Left lung (tissue), 10 donors: ENCODE data around the gene ADGRL3. TPM values are rescaled to one million over a fixed set of nuclear protein-coding genes. Genes with fewer than 3 reads are reported as not detected.
A peak's percentile ranks its signal among the peaks of the same experiment; 100 is the strongest.

Experiments
- ATAC-seq: fragments of 200-7000 bp; cut with Tn5 transposase; one replicate; pipeline ENCODE4 v1.9.1; 2020; ENCODE audit warnings: moderate library complexity
- DNase-seq, 4 donors: peaks; one replicate each; pipeline ENCODE4 v3.0.0-alpha.2; 2013 to 2020
- H3K27ac ChIP-seq, 2 donors: fragments of 200-600 bp; sonication (generic) in 1 of 2; one replicate each; pipeline versions ENCODE4 v1.5.0 to v1.8.0; 2020 to 2021
- H3K27me3 ChIP-seq, 2 donors: fragments of 200-600 bp; sonication (generic) in 1 of 2; one replicate each; pipeline versions ENCODE4 v1.5.0 to v1.8.0; 2020 to 2021
- H3K36me3 ChIP-seq, 2 donors: fragments of 200-600 bp; sonication (generic) in 1 of 2; one replicate each; pipeline versions ENCODE4 v1.5.0 to v1.8.0; 2020 to 2021
- H3K4me1 ChIP-seq, 2 donors: fragments of 200-600 bp; one replicate each; pipeline ENCODE4 v1.8.0; 2021
- H3K4me3 ChIP-seq, 2 donors: fragments of 200-600 bp; sonication (generic) in 1 of 2; one replicate each; pipeline versions ENCODE4 v1.5.0 to v1.8.0; 2020 to 2021; ENCODE audit warnings: mild to moderate bottlenecking in 1 of 2
- H3K9me3 ChIP-seq, 2 donors: fragments of 200-600 bp; sonication (generic) in 1 of 2; one replicate each; pipeline versions ENCODE4 v1.5.0 to v1.8.0; 2020 to 2021
- CTCF ChIP-seq, 2 donors: fragments of 200-600 bp; sonication (generic) in 1 of 2; IDR thresholded peaks; one replicate each; pipeline versions ENCODE4 v1.5.0 to v1.8.0; 2021; ENCODE audit warnings: antibody characterized with exemption in 2 of 2
- intact Hi-C, 2 donors: fragments of 100-400 bp; cut with DNase I; formaldehyde crosslinking; loops; one replicate each; pipeline versions ENCODE4 v1.11.2 to v1.14.2; 2022
- polyA plus RNA-seq, 6 donors: library from polyadenylated mRNA; unstranded; fragments of 120-200 nt; gene quantifications; one replicate each; pipeline ENCODE4 v1.2.1, GENCODE V29; 2013; ENCODE audit not compliant: insufficient read length in 6 of 6
- total RNA-seq, 2 donors: library from RNA; stranded (reverse); fragmentation: NEBNext Ultra II Directional; extraction: Animal tissue kit (Norgen Biotek cat#: 25700); gene quantifications; one replicate each; pipeline ENCODE4 v1.2.1, GENCODE V29; 2021
- donor health status: DM: no; HTN: yes; CAD: no.
- donor health status: DM: no; HTN: no; CAD: no.

Gene ADGRL3
- total and polyA plus RNA-seq, 8 donors, result 2.7 to 23.4 (median 19.6) TPM

GRCh38 chr4:62077406-62077805 is 877.3 kb downstream of the ADGRL3 start:
- no peaks in the 10 kb centered on the region for H3K4me1 ChIP-seq
- no peak overlapping the region for H3K4me3 ChIP-seq
- H3K9me3 ChIP-seq, result no peaks in the 10 kb centered on the region
- no peaks in the 10 kb centered on the region for H3K27me3 ChIP-seq
- no peak for ATAC-seq
- no peak for TF ChIP-seq CTCF (IDR thresholded peaks at IDR 0.05)
- intact Hi-C loops, result no loop called here
- no peak for DNase-seq
- H3K36me3 ChIP-seq, result no peaks in the 10 kb centered on the region
- H3K27ac ChIP-seq, result no peak overlapping the region

GRCh38 chr4:62080431-62080830 is 880.3 kb downstream of the ADGRL3 start:
- H3K4me3 ChIP-seq, result no peak overlapping the region
- intact Hi-C loops, result no loop called here

GRCh38 chr4:62087706-62088105 is 887.6 kb downstream of the ADGRL3 start:
- TF ChIP-seq CTCF (IDR thresholded peaks at IDR 0.05), result no peak
- intact Hi-C loops, result no loop called here
- H3K27ac ChIP-seq, result no peak overlapping the region
- H3K4me1 ChIP-seq, result no peaks in the 10 kb centered on the region
- peaks cover 0 to 23% of the 10 kb centered on the region in 2 donors for H3K9me3 ChIP-seq
- no peaks in the 10 kb centered on the region for H3K27me3 ChIP-seq
- no peak overlapping the region for H3K4me3 ChIP-seq
- ATAC-seq (no peak), DNase-seq (no peak)
- no peaks in the 10 kb centered on the region for H3K36me3 ChIP-seq

More at GRCh38 chr4:62080431-62080830, 880.3 kb downstream of the ADGRL3 start:
- H3K27me3 ChIP-seq, result no peaks in the 10 kb centered on the region
- H3K4me1 ChIP-seq, result no peaks in the 10 kb centered on the region
- no peaks in the 10 kb centered on the region for H3K9me3 ChIP-seq
- H3K27ac ChIP-seq, result no peak overlapping the region
- ATAC-seq, result no peak
- TF ChIP-seq CTCF (IDR thresholded peaks at IDR 0.05), result no peak
- DNase-seq, result no peak
- H3K36me3 ChIP-seq, result no peaks in the 10 kb centered on the region

GRCh38 chr4:62093735-62094134 is 893.6 kb downstream of the ADGRL3 start:
- Histone ChIP-seq H3K9me3 (peaks cover 0 to 31% of the 10 kb centered on the region in 2 donors), H3K4me3 (no peak overlapping the region), H3K27ac (no peak overlapping the region), H3K36me3 (no peaks in the 10 kb centered on the region), H3K27me3 (no peaks in the 10 kb centered on the region), H3K4me1 (no peaks in the 10 kb centered on the region)
- ATAC-seq (no peak), DNase-seq (peak in 1 of 4 donors; percentile 10)
- TF ChIP-seq CTCF (IDR thresholded peaks at IDR 0.05), result no peak
- intact Hi-C loops, result no loop called here

GRCh38 chr4:62096881-62097280 is 896.8 kb downstream of the ADGRL3 start:
- intact Hi-C loops, result no loop called here
- Histone ChIP-seq H3K9me3 (peaks cover 0 to 19% of the 10 kb centered on the region in 2 donors), H3K27ac (no peak overlapping the region), H3K4me1 (no peaks in the 10 kb centered on the region), H3K4me3 (no peak overlapping the region), H3K36me3 (no peaks in the 10 kb centered on the region), H3K27me3 (no peaks in the 10 kb centered on the region)
- TF ChIP-seq CTCF (IDR thresholded peaks at IDR 0.05), result no peak
- ATAC-seq (no peak), DNase-seq (no peak)
